PFSK-1 (cell line): ENCODE measurements around the gene MRTFA.

Experiments
- FOXP2 ChIP-seq: optimal IDR thresholded peaks from 2 replicates; pipeline ENCODE3; 2011; ENCODE audit warnings: borderline replicate concordance, control low read depth, inconsistent platforms; ENCODE audit not compliant: insufficient read depth; ENCODE audit errors: extremely low read length, extremely low read depth
- POLR2AphosphoS5 ChIP-seq: IDR thresholded peaks from 2 replicates; pipeline ENCODE4 v1.6.1; 2012; ENCODE audit warnings: low read depth, mild to moderate bottlenecking, control low read depth, low read length, moderate library complexity
- SIN3A ChIP-seq: IDR thresholded peaks from 2 replicates; pipeline ENCODE4 v1.6.1; 2012; ENCODE audit warnings: mild to moderate bottlenecking, low read length, moderate library complexity, borderline replicate concordance; ENCODE audit not compliant: insufficient read depth
- TAF1 ChIP-seq: IDR thresholded peaks from 2 replicates; pipeline ENCODE4 v1.6.1; 2012; ENCODE audit warnings: low read length, control low read depth, borderline replicate concordance; ENCODE audit not compliant: insufficient read depth
- TF ChIP-seq, protein P1 (sequence below), 2 experiments: IDR thresholded peaks; 2 replicates each; pipeline versions ENCODE4 v1.6.1 to v1.8.0; 2011 to 2012; ENCODE audit warnings: low read depth in 2 of 2, low read length in 2 of 2, control low read depth in 1 of 2, inconsistent platforms in 1 of 2, mild to moderate bottlenecking in 1 of 2, moderate library complexity in 1 of 2; ENCODE audit not compliant: insufficient read depth in 1 of 2

Gene MRTFA

DNA sequence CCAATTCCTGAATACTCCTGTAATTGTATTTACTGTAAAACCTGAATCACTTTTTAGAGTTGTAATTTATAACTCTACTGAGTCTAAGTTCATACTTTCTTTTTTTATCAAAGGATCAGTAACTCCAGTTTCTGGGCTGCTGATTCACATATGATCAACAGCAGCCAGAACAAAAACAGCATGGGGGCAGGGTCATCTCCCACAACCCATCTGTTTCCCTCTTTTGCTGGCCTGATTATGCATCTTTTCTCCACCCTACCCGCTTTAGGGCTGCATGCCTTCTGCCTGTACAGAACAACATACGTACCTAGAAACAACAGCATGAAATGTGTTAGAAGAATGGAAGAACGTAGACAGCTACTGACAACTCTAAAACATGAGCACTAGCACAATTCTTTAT is 76.0 kb downstream of the MRTFA start:
- TF ChIP-seq, protein P1, sequence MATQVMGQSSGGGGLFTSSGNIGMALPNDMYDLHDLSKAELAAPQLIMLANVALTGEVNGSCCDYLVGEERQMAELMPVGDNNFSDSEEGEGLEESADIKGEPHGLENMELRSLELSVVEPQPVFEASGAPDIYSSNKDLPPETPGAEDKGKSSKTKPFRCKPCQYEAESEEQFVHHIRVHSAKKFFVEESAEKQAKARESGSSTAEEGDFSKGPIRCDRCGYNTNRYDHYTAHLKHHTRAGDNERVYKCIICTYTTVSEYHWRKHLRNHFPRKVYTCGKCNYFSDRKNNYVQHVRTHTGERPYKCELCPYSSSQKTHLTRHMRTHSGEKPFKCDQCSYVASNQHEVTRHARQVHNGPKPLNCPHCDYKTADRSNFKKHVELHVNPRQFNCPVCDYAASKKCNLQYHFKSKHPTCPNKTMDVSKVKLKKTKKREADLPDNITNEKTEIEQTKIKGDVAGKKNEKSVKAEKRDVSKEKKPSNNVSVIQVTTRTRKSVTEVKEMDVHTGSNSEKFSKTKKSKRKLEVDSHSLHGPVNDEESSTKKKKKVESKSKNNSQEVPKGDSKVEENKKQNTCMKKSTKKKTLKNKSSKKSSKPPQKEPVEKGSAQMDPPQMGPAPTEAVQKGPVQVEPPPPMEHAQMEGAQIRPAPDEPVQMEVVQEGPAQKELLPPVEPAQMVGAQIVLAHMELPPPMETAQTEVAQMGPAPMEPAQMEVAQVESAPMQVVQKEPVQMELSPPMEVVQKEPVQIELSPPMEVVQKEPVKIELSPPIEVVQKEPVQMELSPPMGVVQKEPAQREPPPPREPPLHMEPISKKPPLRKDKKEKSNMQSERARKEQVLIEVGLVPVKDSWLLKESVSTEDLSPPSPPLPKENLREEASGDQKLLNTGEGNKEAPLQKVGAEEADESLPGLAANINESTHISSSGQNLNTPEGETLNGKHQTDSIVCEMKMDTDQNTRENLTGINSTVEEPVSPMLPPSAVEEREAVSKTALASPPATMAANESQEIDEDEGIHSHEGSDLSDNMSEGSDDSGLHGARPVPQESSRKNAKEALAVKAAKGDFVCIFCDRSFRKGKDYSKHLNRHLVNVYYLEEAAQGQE (IDR thresholded peaks at IDR 0.05; ENCODE audit: insufficient read depth in 1 of 2, low read depth in 2 of 2, low read length in 2 of 2), result no peak
- TF ChIP-seq POLR2AphosphoS5 (no peak), TAF1 (no peak), FOXP2 (no peak), SIN3A (no peak)

DNA sequence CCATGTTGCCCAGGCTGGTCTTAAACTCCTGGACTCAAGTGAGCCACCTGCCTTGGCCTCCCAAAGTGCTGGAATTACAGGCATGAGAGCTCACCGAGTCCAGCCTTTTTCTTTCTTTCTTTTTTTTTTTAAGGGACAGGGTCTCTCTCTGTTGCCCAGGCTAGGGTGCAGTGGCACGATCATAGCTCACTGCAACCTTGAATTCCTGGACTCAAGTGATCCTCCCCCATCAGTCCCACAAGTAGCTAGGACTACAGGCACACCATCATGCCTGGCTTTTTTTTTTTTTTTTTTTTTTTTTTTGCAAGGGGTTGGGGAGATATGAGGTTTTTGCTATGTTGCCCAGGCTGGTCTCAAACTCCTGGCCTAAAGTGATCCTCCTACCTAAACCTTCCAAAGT is 78.5 kb downstream of the MRTFA start:
- no peak for TF ChIP-seq FOXP2
- TF ChIP-seq TAF1, result no peak
- TF ChIP-seq, protein P1 (IDR thresholded peaks at IDR 0.05; ENCODE audit: insufficient read depth in 1 of 2, low read depth in 2 of 2, low read length in 2 of 2), result no peak
- TF ChIP-seq POLR2AphosphoS5, result no peak
- no peak for TF ChIP-seq SIN3A

DNA sequence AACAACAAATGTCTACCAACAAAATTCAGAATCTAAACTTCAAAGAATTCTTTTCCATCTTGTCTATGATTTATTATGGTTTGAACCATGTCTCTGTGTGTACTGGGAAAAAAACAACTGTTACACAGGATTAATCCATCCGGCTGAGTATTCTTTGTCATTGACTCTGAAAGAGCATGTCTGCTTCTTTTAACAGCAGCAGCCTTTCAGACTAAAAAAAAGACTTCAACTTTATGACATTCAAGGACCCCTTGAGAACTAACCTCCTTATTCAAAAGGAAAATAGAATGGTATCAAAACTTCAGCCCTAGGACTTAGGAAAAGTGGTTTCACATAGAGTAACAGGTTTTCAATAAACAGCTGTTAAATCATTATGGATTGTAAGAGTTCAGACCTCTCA is 79.9 kb downstream of the MRTFA start:
- TF ChIP-seq, protein P1 (IDR thresholded peaks at IDR 0.05; ENCODE audit: insufficient read depth in 1 of 2, low read depth in 2 of 2, low read length in 2 of 2), result no peak
- TF ChIP-seq SIN3A, result no peak

DNA sequence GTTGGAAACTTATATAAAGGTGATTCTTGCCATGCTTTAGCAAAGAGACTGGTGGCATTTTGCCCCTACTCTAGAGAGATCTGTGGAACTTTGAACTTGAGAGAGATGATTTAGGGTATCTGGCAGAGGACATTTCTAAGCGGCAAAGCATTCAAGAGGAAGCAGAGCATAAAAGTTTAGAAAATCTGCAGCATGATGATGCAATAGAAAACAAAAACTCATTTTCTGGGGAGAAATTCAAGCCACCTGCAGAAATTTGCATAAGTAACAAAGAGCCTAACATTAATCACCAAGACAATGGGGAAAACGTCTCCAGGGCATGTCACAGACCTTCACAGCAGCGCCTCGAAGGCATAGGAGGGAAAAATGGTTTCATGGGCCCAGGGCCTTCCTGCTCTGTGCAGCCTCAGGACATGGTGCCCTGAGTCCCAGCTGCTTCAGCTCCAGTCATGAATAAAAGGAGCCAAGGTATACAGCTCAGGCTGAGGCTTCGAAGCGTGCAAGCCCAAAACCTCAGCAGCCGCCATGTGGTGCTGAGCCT is 83.4 kb downstream of the MRTFA start:
- TF ChIP-seq TAF1 (no peak), FOXP2 (no peak)

DNA sequence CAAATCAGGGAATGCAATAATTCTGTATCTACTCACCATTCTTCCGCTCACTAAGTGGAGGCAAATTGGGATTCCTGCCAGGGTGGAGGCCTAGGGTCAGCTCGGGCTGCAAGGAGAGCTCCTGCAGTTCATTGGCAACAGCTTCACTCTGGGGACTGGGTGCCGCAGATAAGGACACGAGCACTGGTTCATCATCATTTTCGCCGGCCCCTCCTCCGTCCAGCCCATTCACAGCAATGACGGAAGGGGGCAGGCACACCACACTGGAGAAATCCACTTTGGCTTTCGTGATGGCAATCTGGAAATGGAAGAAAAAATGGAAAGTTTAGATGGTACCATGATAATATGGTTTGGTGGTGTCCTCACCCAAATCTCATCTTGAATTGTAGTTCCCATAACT is 84.4 kb downstream of the MRTFA start:
- TF ChIP-seq SIN3A (no peak), POLR2AphosphoS5 (no peak), TAF1 (no peak), FOXP2 (no peak)
- TF ChIP-seq, protein P1 (IDR thresholded peaks at IDR 0.05; ENCODE audit: insufficient read depth in 1 of 2, low read depth in 2 of 2, low read length in 2 of 2), result no peak
